Stimulated activated CD4-positive, alpha-beta T cell treated with anti-CD3 and anti-CD28 coated beads, Interleukin-2, amount 100 ng/mL, for 4 hours (primary cell): ENCODE measurements around the gene RBFOX2.

Source experiments
- DNase-seq: peaks from one replicate; pipeline ENCODE4 v3.0.0-alpha.2; 2020; ENCODE audit warnings: low read depth

RBFOX2 gene

GRCh38 chr22:35896111-35896705 lies 132.4 kb downstream of the RBFOX2 start:
- DNase-seq: no peak

DNA sequence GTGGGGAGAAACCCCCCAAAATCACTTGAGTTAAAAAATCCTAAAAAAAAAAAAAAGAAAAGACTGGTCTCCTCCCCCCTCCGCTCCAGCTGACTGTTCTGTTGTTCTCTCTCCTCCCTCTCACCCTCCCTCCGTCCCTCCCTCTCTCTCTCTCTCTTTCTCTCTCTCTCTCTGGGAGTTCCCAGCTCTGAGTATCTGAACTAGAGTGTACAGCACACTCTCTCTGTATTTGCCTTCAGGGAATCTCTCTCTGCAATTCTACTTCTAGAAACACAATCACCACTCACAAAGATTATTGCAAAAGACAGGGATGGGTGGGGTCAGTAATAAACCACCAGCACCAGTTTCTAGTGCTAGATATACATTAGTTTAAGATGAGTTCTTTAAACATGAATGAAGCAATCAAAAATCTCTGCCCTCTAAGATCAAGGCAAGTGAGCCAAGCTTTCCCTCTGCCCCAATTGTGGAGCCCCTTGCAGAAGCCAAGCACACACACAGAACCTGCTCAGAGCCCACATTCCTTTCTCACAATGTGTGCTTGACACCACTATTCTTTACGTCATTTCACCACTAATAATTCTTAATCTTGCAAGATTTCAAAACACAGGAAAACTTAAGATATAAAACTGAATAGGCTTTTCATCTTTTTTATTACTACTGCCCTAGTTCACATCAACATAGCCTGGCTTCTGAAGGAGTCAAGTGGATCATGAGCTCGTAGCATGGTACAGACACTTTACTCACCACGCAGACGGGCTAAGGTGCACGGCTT lies 133.5 kb downstream of the RBFOX2 start:
- no peak for DNase-seq

DNA sequence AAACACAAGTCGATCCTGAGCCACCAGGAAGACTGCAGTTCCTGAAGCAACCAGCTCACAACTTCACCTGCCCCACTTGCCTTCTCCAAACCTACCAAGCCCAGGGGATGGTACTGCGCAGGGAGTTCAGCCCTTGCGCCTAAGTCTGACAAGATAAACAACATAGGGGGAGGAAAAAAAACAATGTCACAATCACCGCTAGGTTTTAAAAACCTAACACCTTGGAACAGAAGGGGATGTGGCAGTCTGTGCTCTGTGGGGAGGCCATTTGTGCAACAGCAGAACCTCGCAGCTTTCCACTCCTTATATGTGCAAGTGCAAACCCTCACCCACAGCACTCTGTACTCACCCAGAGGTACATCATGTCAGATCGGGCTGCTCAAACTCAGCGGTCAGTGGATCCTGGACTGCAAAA lies 134.2 kb downstream of the RBFOX2 start:
- no peak for DNase-seq

DNA sequence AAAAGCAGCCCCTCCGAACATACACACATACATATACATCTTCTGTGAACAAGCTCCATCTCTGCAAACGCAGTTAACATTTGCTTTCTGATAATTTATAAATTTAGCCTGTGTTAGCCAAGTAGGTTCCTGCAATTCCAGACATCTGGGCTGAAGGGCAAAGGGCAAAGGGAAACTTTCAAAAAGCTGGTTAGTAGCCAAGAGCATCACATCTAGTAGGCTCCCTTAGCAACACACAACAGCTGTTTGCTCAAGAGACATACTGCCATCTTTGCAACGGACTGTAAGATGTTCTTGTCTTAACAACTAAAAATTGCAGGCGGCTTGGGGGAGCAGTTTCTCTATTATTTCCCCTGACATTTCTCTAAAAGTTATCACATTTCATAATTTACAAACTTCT lies 134.9 kb downstream of the RBFOX2 start:
- no peak for DNase-seq

GRCh38 chr22:35892192-35892591 lies 136.4 kb downstream of the RBFOX2 start:
- no peak for DNase-seq

GRCh38 chr22:35891442-35891841 lies 137.2 kb downstream of the RBFOX2 start:
- no peak for DNase-seq

DNA sequence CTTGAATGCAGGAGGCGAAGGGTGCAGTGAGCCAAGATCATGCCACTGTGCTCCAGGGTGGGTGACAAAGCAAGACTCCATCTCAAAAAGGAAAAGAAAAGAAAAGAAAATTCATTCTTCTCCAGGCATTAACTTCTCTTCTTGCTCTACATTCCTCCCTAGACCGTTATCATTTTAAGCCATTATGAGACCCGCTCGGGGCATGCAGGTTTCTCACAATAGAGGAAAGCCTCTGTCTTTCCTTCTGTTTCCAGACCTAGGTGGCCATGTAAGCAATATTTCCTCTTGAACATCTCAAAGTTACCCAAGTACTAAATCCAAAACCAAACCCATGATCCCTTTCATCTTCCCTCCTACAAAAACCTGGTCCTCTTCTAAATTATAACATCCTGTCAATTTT lies 139.6 kb downstream of the RBFOX2 start:
- DNase-seq: no peak

DNA sequence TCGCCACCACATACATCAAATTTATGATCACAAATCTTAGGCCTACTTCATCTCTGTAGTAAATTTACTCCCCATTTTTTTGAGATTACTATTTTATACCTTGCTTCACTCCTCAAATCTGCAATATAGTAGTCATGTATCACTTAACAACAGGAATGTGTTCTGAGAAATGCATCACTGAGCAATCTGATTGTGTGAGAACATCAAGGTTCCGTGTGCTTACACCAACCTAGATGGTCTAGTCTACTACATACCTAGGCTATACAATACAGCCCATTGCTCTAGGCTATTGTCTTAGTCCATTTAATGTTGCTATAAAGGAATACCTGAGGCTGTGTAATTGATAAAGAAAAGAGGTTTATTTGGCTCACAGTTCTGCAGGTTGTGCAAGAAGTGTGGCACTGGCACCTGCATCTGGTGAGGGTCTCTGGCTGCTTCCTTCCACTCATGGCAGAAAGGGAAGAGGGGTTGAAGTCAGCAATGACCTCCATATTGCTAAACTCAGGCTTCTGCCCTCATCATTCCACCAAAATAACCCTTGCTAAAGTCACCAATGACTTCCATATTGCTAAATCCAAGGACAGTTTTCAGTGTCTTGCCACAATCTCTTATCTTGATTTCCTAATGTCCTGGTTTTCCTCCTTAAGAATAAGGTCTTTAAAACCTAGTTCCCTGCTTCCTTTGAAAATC lies 140.3 kb downstream of the RBFOX2 start:
- DNase-seq: no peak

- DNase-seq: no peak
These were observed 141.2 kb downstream of the RBFOX2 start for GRCh38 chr22:35887296-35887875.

DNA sequence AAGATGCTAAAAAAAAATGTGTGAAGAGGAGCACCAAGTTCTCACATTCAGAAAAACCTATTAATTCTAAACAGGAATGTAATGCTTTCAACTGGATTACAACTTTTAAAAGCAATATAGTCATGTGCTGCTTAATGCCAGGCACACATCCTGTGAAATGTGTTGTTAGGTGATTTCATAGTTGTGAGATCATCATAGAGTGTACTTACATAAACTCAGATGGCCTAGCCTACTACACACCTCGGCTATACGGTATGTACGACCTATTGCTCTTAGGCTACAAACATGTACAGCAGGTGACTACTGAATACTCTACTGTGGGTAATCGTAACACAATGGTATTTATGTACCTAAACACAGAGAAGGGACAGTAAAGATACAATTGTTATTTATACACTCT lies 142.3 kb downstream of the RBFOX2 start:
- no peak for DNase-seq

DNA sequence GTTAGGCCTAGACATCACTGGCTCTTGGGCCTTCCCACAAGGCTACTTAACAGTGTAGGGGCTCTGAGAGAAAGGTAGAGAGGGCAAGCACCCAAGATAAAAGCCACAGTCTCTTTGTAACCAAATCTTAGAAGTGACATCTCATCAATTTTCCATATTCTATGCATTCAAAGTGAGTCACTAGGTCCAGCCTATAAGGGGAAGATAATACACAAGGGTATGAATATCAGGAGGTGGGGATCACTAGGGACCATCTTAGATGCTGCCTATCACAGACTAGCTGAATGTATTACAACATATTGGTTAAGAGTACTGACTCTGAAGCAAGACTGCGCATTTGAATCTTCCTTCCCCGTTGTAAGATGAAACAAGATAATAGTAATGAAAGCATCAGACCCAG lies 144.1 kb downstream of the RBFOX2 start:
- no peak for DNase-seq

- DNase-seq: no peak
These were observed 145.5 kb downstream of the RBFOX2 start for GRCh38 chr22:35883031-35883620.

GRCh38 chr22:35882211-35883030 lies 146.2 kb downstream of the RBFOX2 start:
- DNase-seq: no peak

DNA sequence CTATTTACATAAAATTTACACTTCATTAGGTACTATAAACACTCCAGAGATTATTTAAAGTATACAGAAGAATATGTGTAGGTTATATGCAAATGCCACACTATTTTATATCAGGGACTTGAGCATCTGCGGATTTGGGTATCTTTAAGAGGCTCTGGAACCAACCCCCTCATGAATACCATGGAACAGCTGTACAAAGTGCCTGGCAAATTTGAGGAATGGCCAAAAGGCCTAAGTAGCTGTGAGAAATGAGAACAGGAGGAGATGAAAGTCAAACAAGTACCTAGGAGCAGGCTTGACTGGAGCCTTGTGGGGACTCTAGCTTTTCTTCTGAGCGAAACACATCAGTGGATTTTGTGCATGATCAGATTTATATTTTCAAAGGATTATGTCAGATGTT lies 149.3 kb downstream of the RBFOX2 start:
- DNase-seq: no peak

GRCh38 chr22:35873426-35873825 lies 155.2 kb downstream of the RBFOX2 start:
- DNase-seq: no peak

DNA sequence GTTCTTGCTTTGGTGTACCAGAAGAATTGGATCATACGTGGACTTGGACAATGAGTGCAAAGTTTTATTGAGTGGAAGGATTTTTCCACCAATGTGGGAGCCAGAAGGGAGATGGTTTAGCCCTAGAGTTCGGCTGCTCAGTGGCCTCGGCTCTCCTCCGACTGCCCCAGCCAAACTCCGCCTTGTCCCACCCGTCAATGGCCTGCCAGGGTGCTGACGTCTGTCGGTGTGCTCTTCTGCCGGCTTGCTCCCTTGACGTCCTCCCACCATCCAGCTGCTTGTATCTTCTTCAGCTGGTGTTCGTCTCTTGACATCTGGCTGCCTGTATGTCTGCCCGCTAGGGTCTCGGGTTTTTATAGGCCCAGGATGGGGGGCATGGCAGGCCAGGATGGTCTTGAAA lies 156.2 kb downstream of the RBFOX2 start:
- no peak for DNase-seq

DNA sequence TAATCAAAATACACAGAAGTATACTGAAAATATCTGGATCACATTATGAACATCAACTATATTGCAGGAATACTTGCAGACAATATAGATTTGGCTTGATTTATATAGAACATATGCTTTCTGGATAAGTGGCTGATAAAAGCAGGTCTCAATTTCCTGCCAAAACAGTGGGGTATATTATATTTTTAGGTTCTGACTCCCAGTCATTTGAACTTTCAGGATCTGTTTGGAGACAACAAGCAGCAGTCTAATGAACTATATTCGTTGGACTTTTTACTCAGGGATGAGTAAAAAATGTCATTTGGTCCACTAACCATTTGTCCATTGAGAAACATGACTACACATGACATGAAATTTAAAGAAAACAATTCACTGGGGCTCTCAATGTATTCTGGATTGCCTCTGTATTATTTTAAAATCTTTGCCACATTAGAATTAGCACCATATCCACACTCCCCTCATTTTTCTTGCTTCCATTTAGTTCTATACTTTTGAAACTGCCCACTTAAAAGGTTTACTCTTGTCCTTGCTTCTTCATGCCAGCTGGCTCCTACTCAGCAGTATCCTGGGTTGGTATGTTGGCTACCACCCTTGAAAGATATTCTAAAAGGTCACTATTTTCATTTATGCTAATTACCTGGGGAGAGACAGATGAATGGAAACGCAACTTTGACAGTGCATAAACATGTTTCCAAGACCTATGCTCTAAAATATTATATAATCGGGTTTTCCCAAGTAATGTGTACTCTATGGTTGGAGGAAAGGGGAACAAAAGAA lies 157.9 kb downstream of the RBFOX2 start:
- no peak for DNase-seq

GRCh38 chr22:35868938-35869337 lies 159.7 kb downstream of the RBFOX2 start:
- DNase-seq: no peak

GRCh38 chr22:35866651-35867050 lies 162.0 kb downstream of the RBFOX2 start:
- no peak for DNase-seq

- DNase-seq: no peak
These were observed 164.0 kb downstream of the RBFOX2 start for GRCh38 chr22:35864545-35865165.
